GM21390 (cell line): ENCODE measurements around the gene CDC42EP3.

ENCODE experiments used
- ATAC-seq: cut with Tn5 transposase; IDR thresholded peaks from one replicate; pipeline ENCODE4 v1.9.1; 2021; ENCODE audit not compliant: unreplicated experiment

The CDC42EP3 gene, protein sequence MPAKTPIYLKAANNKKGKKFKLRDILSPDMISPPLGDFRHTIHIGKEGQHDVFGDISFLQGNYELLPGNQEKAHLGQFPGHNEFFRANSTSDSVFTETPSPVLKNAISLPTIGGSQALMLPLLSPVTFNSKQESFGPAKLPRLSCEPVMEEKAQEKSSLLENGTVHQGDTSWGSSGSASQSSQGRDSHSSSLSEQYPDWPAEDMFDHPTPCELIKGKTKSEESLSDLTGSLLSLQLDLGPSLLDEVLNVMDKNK

GRCh38 chr2:37671009-37671815, at the start of gene CDC42EP3:
Gene CDC42EP3, minus strand, starts transcription at chr2:37671642. Its CDS starts 25,055 bp downstream, at chr2:37646587.
- ATAC-seq = peak; percentile 42

GRCh38 chr2:37721201-37721560, 49.7 kb upstream of the CDC42EP3 start:
- ATAC-seq = no peak

DNA sequence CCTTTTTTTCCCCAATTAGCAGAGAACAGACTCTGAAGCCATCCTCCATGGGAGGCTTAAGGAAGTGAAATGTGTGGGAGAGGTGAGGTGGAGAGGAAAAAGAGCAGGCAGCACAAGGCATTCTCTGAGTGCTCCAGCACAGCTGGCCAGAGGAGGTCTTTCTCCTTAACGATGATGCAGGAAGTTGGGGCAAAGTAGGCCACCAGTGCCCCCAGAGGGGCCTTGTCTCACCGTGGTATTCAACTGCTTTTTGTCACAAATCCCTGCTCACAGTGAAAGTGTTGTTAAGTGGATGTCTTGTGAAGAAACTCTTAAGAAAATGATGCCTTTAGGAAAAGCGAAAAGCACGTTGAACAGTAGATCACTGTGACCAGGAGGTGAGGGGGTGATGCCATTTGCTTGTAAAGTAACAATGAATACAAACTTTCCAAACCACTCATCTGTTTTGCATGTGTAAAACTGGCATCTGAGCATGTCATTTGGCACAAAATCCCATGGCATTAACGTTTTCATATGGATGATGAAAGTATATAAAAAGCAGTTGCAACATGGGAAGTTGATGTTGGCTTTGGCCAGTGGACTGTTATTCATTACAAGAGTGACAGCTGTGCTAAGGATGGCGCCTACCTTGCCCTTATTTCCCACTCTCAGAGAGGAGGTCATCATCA, 49.2 kb upstream of the CDC42EP3 start:
- no peak for ATAC-seq

DNA sequence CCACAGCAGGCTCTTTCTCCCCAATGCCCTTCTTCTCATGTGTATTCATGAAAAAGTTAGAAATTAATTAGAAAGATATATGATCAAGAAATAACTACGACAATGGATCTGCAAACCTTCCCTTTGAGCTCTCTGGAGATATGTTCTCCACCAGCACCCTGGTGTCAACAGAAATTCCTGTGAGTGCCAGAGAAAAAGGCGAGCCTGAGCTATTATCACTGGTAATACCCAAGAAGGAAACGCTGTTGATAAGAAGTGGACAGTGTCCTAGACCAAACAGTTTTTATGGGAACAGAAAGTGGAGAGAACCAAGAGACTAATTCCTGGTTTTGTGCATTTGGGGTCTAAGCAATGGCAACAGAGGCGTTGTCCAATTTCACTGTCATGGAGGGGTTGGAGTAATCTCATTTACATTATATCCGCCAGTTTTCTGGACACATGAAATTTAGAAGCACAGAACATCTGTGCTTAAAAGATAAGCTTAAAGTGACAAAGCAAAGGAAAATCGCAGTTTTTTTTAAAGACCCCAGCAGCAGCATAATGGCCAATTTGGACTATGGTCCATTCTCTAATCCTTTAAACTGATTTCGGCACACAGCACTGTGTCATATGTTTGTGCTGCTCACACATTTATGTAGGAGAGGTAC, 47.2 kb upstream of the CDC42EP3 start:
- ATAC-seq = no peak

DNA sequence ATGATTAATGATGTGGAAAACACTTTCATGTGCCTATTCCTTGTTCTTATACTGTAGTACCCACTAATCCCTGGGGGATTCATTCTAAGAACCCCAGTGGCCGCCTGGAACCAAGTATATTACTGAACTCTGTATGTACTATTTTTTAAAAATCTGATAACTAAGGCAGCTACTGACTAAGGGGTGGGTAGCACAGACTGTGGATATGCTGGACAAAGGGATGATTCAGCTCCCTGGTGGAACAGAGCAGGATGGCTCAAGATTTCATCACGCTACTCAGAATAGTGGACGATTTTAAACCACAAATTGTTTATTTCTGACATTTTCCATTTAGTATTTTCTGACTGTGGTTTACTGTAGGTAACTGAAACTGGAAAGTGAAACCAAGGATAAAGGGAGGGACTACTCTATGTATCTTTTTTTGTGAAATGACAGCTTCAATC, 41.8 kb upstream of the CDC42EP3 start:
- ATAC-seq = no peak

GRCh38 chr2:37711831-37712230, 40.4 kb upstream of the CDC42EP3 start:
- no peak for ATAC-seq

DNA sequence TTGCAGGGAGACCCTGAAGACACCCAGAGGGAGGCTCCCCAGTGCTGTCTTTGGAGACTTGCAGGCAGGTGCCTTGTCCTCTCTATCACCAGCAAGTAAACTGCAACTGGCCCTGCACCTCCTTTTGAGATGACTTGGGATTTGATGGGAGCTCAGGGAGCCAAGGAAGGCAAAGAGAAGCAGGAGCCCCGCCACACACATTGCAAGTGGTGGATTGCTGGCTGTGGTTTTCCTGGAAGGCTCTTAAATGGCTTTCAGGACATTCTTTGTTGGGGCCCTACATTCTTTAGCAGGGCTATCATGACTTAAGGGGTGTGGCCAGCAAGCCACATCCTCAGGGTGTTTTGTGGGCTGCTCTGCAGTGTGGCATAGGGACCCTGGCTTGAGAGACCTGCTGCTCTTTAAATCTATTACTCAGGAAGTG, 39.9 kb upstream of the CDC42EP3 start:
- ATAC-seq = peak; percentile 69

DNA sequence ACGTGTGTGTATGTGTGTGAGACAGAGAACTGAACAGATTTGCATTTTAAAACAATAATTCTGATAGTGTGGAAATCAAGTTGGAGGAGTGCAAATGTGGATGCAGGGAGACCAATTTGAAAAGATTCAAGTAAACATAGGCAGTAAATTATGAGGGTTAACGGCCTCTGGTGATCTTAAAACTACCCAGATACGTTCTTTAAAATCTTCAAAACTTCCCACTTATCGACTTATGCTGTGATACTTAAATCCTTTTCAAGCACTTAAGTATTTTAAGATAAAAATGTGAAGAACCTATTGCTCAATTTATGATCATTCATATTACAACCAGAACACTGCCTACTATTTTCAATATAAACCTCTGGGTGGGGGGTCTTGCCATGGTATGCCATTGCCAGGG, 37.7 kb upstream of the CDC42EP3 start:
- ATAC-seq = no peak

- no peak for ATAC-seq
These were observed 36.7 kb upstream of the CDC42EP3 start for GRCh38 chr2:37708146-37708545.

DNA sequence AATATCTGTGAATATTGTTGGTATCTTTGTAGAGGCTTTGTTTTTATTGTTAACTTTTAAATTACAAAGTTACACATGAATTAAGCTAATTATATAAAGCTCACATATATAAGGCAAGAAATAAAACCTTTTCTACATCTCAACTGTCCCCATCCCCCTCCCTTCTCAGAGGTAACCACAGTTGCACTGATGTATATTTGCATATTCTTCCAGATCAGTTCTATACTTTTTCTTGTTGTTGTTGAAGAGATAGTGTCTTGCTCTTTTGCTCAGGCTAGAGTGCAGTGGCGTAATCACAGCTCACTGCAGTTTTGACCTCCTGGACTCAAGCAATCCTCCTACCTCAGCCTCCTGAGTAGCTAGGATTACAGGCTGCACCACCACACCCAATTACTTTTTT, 36.0 kb upstream of the CDC42EP3 start:
- ATAC-seq = no peak

DNA sequence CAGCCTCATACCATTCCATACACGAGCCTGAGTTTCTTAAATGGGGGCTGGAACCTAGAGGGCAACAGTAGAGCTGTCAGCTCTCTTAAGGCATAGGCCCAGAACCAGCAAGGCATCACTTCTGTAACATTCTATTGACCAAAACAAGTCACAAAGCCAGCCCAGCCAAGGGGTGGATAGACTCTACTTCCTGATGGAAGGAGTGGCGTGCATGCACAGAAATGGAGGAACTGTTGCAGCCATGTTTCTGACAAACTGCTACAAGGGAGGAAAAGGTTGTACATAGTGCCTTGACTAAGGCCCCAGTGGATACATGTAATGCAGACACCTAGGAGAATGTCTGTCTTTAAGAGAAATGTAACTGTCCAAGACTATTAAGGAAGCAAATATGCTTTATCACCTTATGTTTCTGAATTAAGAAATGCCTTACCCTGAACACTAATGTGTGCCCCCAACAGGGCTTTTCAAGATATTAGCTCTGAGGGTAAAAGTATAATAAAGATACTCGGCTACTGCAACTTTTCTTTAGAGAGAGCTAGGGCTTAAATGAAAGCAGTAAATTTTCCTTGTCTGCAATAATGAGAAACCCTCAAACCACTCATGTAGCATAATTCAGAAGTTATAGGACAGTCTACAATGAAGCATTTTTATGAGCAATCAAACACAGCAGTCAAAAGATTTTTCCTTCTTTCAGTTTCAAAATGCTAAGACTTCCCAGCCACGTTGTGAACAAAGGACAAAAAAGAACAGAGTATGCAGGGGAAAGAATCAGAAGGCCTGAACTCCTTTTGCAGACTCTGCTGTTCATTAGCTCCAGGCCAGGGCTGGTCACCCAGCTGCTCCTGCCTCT, 35.1 kb upstream of the CDC42EP3 start:
- ATAC-seq = no peak

DNA sequence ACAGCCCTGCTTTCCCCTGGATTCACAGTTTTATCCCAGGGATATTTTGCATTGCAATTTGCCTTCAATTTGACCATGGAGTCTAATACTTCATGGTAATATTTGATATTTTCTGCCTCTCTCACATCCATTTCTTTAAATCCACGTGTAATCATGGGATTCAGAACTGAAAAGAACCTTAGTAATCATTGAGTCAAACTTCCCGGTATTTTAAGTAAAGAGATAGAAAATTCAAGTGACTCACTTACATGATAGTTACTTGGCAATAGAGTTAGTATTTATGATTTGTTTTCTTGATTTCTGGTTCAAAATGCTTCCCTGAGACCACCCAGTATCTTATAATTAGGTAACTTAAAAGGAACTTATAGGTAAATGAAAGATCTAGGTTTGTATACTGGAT, 33.7 kb upstream of the CDC42EP3 start:
- ATAC-seq = no peak

- no peak for ATAC-seq
These were observed 27.6 kb upstream of the CDC42EP3 start for GRCh38 chr2:37698931-37699481.

- ATAC-seq = no peak
These were observed 23.9 kb upstream of the CDC42EP3 start for GRCh38 chr2:37695336-37695735.

DNA sequence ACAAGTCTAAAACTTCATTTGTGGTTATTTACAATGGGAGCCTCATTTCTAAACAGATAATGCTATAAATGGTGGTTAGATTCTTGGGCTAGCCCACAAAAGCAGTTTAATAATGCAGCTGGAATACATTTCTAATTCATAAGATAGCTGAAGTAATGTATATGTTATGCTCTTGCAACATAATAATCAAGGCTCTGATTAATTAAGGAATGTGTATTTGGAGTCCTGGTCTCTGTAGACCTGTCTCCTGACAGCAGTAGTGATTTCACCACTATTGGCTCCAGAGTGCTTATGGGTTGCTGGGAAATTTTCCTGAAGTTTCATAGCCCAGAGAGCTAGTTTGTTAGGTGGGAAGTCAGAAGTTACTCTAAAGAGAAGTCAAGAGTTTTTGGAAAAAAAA, 21.3 kb upstream of the CDC42EP3 start:
- no peak for ATAC-seq

DNA sequence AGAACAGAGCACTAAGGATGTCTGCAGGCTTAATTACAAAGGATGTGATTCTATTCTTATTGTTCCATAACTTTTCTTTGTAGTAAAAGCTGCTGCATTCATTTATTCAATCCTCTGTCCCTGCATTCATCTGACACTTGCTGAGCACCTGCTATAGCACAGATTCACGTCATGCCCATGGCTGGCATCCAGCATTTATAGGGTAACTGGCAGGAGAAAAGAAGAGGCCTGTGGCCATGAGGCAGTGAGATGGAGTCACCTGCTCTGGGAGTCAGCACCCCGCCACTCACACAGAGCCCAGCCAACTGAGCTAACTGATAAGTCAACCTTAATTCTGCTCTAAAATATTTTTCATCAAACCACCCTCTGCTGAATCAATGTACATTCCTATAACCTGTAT, 18.3 kb upstream of the CDC42EP3 start:
- no peak for ATAC-seq

GRCh38 chr2:37688771-37689468, 17.5 kb upstream of the CDC42EP3 start:
- no peak for ATAC-seq

DNA sequence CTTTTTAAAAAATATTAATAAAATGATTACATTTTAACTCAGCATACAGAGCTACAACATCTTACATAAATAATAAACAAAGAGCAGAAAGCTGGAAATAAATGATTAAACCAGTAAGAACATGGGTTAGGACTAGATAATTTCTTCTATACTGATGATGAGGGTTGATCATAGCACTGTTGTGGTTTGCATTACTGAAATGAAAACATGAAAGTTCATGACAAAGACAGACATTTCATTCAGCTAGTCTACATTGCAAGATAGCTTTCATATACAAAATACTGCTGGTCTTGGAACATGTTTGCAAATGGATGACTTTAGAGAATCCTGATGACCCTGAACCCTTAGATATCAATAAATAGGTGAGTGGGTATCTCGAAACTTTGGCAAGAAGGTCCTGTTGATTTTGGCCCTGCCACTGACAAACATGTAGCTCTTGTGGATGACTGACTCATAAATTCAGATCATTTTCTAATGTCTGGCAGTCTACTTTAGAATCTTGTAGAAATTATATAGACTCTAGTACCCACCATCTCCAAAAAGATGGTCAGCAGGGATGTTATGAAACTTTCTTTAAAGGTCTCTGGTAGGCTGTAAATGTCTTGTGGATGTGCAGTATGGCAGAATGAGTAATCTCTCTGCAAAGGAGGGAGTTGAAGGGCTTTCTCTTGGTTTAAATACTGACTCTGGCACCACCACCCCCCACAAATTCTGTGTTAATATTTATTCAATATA, 15.5 kb upstream of the CDC42EP3 start:
- ATAC-seq = no peak

- no peak for ATAC-seq
These were observed 13.4 kb upstream of the CDC42EP3 start for GRCh38 chr2:37684809-37685208.
